ENCODE measurements around the gene SDK1. TPM values are rescaled to one million over a fixed set of nuclear protein-coding genes. Genes with fewer than 3 reads are reported as not detected.

Gene SDK1
- total RNA-seq, 2 donors from 2014 or later = 4.8 to 13.2 TPM

- no peak for TF ChIP-seq POLR2A (IDR thresholded peaks at IDR 0.05)
- TF ChIP-seq POLR2AphosphoS5 (IDR thresholded peaks at IDR 0.05) = no peak
- TF ChIP-seq, protein P1, sequence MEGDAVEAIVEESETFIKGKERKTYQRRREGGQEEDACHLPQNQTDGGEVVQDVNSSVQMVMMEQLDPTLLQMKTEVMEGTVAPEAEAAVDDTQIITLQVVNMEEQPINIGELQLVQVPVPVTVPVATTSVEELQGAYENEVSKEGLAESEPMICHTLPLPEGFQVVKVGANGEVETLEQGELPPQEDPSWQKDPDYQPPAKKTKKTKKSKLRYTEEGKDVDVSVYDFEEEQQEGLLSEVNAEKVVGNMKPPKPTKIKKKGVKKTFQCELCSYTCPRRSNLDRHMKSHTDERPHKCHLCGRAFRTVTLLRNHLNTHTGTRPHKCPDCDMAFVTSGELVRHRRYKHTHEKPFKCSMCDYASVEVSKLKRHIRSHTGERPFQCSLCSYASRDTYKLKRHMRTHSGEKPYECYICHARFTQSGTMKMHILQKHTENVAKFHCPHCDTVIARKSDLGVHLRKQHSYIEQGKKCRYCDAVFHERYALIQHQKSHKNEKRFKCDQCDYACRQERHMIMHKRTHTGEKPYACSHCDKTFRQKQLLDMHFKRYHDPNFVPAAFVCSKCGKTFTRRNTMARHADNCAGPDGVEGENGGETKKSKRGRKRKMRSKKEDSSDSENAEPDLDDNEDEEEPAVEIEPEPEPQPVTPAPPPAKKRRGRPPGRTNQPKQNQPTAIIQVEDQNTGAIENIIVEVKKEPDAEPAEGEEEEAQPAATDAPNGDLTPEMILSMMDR (IDR thresholded peaks at IDR 0.05) = no peak
- Histone ChIP-seq H3K27ac (no peak overlapping the region), H3K27me3 (replicated peaks; ENCODE audit: insufficient read depth) (no peaks in the 10 kb centered on the region), H3K36me3 (no peaks in the 10 kb centered on the region), H3K9me3 (no peaks in the 10 kb centered on the region), H3K4me3 (no peak overlapping the region), H3K4me1 (replicated peaks) (no peaks in the 10 kb centered on the region)
- intact Hi-C loops (cut with DNase I) = no loop called here
- WGBS = 86% methylated on average over 4 of the region's 4 CpGs
- no peak for DNase-seq (ENCODE audit: low spot score)
Observed at GRCh38 chr7:3434611-3435010, 133.6 kb downstream of the SDK1 start.

DNA sequence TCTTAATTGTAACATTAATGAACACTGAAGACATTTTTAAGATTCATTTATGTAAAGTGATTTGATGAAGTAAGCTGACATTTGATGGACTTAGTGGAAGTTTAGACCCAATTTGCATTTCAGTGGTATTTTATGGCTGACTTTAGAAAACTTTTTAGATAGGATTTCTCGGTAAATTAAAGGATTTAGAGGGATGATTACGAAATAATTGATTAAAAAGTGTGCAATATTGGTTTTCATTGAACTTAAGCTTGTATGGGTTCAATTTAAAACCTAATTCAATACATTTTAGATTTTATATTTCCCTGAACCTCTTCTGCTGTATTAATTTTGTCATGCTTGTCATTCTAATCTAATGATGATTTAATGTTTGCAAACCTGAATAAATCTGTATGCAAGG is 135.1 kb downstream of the SDK1 start:
- intact Hi-C loops (cut with DNase I) = no loop called here
- no peaks in the 10 kb centered on the region for H3K9me3 ChIP-seq
- no peaks in the 10 kb centered on the region for H3K27me3 ChIP-seq (replicated peaks; ENCODE audit: insufficient read depth)
- TF ChIP-seq, protein P1 (IDR thresholded peaks at IDR 0.05) = no peak
- TF ChIP-seq POLR2AphosphoS5 (IDR thresholded peaks at IDR 0.05) (no peak), POLR2A (IDR thresholded peaks at IDR 0.05) (no peak)
- no peak overlapping the region for H3K27ac ChIP-seq
- H3K4me1 ChIP-seq (replicated peaks) = no peaks in the 10 kb centered on the region
- no peak for DNase-seq (ENCODE audit: low spot score)
- H3K4me3 ChIP-seq = no peak overlapping the region
- WGBS = 94% methylated on average over 2 of the region's 2 CpGs
- H3K36me3 ChIP-seq = no peaks in the 10 kb centered on the region

DNA sequence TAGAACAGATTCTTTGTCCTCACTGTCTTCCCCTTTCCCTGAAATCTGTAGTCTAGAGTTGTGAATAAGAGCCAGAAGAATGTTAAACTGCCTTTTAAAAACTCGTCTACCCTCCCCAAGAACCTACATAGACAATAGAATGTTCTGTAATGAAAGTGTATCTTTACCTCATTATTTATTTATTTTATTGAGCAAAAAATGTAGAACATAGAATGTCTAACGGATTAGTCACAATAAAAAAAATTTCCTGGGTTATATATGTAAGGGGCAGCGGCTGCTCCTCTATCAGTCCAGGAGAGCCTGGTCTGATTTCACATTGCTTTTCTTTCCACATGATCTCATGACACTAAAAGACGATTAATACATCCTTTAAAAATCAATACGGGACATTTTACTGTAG is 135.7 kb downstream of the SDK1 start:
- no peaks in the 10 kb centered on the region for H3K9me3 ChIP-seq

GRCh38 chr7:3437467-3437866 is 136.4 kb downstream of the SDK1 start:
- no peaks in the 10 kb centered on the region for H3K27me3 ChIP-seq (replicated peaks; ENCODE audit: insufficient read depth)
- TF ChIP-seq POLR2A (IDR thresholded peaks at IDR 0.05) (no peak), POLR2AphosphoS5 (IDR thresholded peaks at IDR 0.05) (no peak)
- TF ChIP-seq, protein P1 (IDR thresholded peaks at IDR 0.05) = no peak
- DNase-seq (ENCODE audit: low spot score) = no peak
- intact Hi-C loops (cut with DNase I) = no loop called here
- 91% methylated on average over 6 of the region's 6 CpGs for WGBS
- H3K27ac ChIP-seq = no peak overlapping the region
- H3K36me3 ChIP-seq = no peaks in the 10 kb centered on the region
- H3K4me1 ChIP-seq (replicated peaks) = no peaks in the 10 kb centered on the region
- H3K9me3 ChIP-seq = no peaks in the 10 kb centered on the region
- no peak overlapping the region for H3K4me3 ChIP-seq

More for the DNA sequence above, 135.7 kb downstream of the SDK1 start:
- Histone ChIP-seq H3K36me3 (no peaks in the 10 kb centered on the region), H3K4me1 (replicated peaks) (no peaks in the 10 kb centered on the region), H3K27ac (no peak overlapping the region), H3K4me3 (no peak overlapping the region), H3K27me3 (replicated peaks; ENCODE audit: insufficient read depth) (no peaks in the 10 kb centered on the region)
- intact Hi-C loops (cut with DNase I) = no loop called here
- WGBS = 72% methylated on average over 5 of the region's 5 CpGs
- TF ChIP-seq, protein P1 (IDR thresholded peaks at IDR 0.05) = no peak
- TF ChIP-seq POLR2A (IDR thresholded peaks at IDR 0.05) (no peak), POLR2AphosphoS5 (IDR thresholded peaks at IDR 0.05) (no peak)
- DNase-seq (ENCODE audit: low spot score) = no peak

GRCh38 chr7:3438352-3438751 is 137.3 kb downstream of the SDK1 start:
- intact Hi-C loops (cut with DNase I) = no loop called here
- Histone ChIP-seq H3K4me3 (no peak overlapping the region), H3K9me3 (no peaks in the 10 kb centered on the region), H3K4me1 (replicated peaks) (no peaks in the 10 kb centered on the region), H3K36me3 (no peaks in the 10 kb centered on the region), H3K27ac (no peak overlapping the region), H3K27me3 (replicated peaks; ENCODE audit: insufficient read depth) (no peaks in the 10 kb centered on the region)
- TF ChIP-seq POLR2AphosphoS5 (IDR thresholded peaks at IDR 0.05) = no peak
- TF ChIP-seq, protein P1 (IDR thresholded peaks at IDR 0.05) = no peak
- no peak for TF ChIP-seq POLR2A (IDR thresholded peaks at IDR 0.05)
- DNase-seq (ENCODE audit: low spot score) = no peak
- WGBS = 96% methylated on average over 4 of the region's 4 CpGs
